ENCODE results near the gene LIN28B. TPM values are rescaled to one million over a fixed set of nuclear protein-coding genes. Genes with fewer than 3 reads are reported as not detected.
A peak's percentile ranks its signal among the peaks of the same experiment; 100 is the strongest.

The LIN28B gene
- polyA plus RNA-seq, 1 donor from 2014 or later: 19.1 TPM

DNA sequence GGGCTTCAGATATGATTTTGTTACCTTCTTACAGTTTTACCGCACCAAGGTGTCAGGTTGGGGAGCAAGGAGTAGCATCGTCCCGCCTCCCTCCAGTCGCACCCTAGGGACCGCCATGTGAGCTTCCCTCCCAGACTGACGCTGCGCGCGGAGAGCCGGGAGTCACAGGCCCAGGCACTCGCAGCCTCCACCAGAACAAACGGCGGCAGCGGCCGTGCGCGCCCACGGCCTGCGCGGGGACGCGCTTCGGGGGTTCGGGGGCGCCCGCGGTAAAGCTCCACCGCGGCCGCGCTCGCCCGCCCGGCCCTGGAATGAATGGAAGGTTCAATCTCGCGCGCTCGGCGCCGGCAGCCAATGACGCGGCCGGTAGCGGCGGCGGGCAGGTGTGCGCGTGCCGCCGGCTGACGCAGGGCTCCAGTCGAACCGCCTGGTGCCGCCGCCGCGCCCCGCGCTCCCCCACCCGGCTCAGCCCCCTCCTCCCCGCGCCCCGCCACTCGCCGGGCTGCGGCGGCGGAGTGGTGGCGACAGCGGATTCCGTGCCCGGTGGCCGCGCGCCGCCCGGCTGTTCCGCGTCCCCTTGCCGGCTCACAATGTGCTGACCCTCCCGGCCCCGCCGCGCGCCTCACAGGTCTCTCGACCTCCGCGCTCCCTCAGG, 16.5 kb upstream of the LIN28B start:
- Histone ChIP-seq H2AFZ (ENCODE audit: low read depth, low read length) (peak overlapping the region; percentile 54), H3K27ac (ENCODE audit: low read length) (peak overlapping the region; percentile 92)

DNA sequence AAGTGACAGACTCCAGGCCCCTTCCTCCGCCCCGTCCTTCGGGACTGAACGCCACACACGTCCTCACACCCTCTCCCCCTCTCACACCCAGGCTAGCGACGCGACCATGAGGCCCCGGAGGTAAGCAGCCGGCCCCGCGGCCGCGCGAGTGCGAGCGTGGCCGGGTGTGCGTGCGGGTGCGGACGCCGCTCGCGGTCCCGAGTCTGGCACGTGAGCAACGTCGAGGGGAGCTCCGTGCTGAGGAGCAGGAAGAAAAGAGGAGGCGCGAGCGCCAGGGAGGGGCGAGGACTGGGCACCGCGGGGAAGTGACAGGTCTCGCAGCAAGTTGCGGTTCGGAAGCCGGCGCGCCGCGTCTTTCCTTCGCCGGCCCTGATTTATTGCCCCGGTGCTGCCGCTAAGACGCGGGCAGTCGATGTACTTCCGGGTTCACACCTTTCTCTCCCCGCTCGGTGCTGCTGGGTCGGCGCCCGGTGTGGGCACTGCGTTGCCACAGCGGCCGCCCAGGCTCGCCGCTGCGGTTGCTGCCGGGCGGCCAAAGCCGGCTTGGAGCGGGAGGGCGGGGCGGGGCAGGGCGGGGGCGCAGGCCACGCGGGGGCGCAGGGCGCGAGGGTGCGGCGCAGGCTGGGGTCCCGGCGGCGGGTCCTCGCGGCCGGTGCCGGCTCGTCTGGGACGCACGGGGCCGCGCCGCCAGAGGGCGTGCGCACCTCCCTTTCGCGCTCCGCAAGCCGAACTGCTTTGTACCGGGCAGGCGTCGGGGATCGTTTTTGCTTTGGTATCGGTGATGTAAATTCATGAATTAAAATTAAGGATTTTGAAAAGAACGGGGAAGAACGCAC, 15.8 kb upstream of the LIN28B start:
- H3F3A ChIP-seq (ENCODE audit: insufficient read depth, low read length, poor library complexity, severe bottlenecking): no peaks in the 10 kb centered on the region
- H3K9me3 ChIP-seq (ENCODE audit: low read length): no peaks in the 10 kb centered on the region
- no peaks in the 10 kb centered on the region for H3K9me2 ChIP-seq (ENCODE audit: insufficient read depth, low read length)
- H2AFZ ChIP-seq (ENCODE audit: low read depth, low read length): peak overlapping the region; percentile 83
- H4K20me1 ChIP-seq (ENCODE audit: insufficient read depth): no peaks in the 10 kb centered on the region
- H3K4me3 ChIP-seq (ENCODE audit: low read length): peak overlapping the region; percentile 84
- H3K79me2 ChIP-seq (replicated peaks; ENCODE audit: insufficient read depth, low read length): peaks cover 46% of the 10 kb centered on the region
- H3K9ac ChIP-seq (ENCODE audit: low read length): peak overlapping the region; percentile 90
- H3K27ac ChIP-seq (ENCODE audit: low read length): peak overlapping the region; percentile 94
- peak overlapping the region; percentile 88 for H3K4me2 ChIP-seq (ENCODE audit: low read length)
- H3K27me3 ChIP-seq (ENCODE audit: insufficient read depth, low read depth, low read length): no peaks in the 10 kb centered on the region
- H3K36me3 ChIP-seq (ENCODE audit: insufficient read depth, low read length): no peaks in the 10 kb centered on the region
- peak; percentile 39 for TF ChIP-seq EP300 (conservative IDR thresholded peaks at IDR 0.05; ENCODE audit: poor library complexity, severe bottlenecking)
- peak; percentile 36 for TF ChIP-seq TAF1 (IDR thresholded peaks at IDR 0.05; ENCODE audit: low read depth)
- peak; percentile 76 for TF ChIP-seq RAD21 (conservative IDR thresholded peaks at IDR 0.05)
- peak; percentile 81 for TF ChIP-seq SMC3 (conservative IDR thresholded peaks at IDR 0.05; ENCODE audit: poor library complexity)
- peak; percentile 82 for TF ChIP-seq MXI1 (conservative IDR thresholded peaks at IDR 0.05; ENCODE audit: poor library complexity, severe bottlenecking)
- TF ChIP-seq EZH2 (IDR thresholded peaks at IDR 0.05; ENCODE audit: borderline replicate concordance, insufficient read depth, low read length, poor library complexity, severe bottlenecking): no peak
- TF ChIP-seq, protein P1, sequence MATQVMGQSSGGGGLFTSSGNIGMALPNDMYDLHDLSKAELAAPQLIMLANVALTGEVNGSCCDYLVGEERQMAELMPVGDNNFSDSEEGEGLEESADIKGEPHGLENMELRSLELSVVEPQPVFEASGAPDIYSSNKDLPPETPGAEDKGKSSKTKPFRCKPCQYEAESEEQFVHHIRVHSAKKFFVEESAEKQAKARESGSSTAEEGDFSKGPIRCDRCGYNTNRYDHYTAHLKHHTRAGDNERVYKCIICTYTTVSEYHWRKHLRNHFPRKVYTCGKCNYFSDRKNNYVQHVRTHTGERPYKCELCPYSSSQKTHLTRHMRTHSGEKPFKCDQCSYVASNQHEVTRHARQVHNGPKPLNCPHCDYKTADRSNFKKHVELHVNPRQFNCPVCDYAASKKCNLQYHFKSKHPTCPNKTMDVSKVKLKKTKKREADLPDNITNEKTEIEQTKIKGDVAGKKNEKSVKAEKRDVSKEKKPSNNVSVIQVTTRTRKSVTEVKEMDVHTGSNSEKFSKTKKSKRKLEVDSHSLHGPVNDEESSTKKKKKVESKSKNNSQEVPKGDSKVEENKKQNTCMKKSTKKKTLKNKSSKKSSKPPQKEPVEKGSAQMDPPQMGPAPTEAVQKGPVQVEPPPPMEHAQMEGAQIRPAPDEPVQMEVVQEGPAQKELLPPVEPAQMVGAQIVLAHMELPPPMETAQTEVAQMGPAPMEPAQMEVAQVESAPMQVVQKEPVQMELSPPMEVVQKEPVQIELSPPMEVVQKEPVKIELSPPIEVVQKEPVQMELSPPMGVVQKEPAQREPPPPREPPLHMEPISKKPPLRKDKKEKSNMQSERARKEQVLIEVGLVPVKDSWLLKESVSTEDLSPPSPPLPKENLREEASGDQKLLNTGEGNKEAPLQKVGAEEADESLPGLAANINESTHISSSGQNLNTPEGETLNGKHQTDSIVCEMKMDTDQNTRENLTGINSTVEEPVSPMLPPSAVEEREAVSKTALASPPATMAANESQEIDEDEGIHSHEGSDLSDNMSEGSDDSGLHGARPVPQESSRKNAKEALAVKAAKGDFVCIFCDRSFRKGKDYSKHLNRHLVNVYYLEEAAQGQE (IDR thresholded peaks at IDR 0.05; ENCODE audit: borderline replicate concordance): peak; percentile 90

More for the DNA sequence above, 16.5 kb upstream of the LIN28B start:
- no peaks in the 10 kb centered on the region for H4K20me1 ChIP-seq (ENCODE audit: insufficient read depth)
- H3F3A ChIP-seq (ENCODE audit: insufficient read depth, low read length, poor library complexity, severe bottlenecking): no peaks in the 10 kb centered on the region
- H3K27me3 ChIP-seq (ENCODE audit: insufficient read depth, low read depth, low read length): no peaks in the 10 kb centered on the region
- TF ChIP-seq, protein P2, sequence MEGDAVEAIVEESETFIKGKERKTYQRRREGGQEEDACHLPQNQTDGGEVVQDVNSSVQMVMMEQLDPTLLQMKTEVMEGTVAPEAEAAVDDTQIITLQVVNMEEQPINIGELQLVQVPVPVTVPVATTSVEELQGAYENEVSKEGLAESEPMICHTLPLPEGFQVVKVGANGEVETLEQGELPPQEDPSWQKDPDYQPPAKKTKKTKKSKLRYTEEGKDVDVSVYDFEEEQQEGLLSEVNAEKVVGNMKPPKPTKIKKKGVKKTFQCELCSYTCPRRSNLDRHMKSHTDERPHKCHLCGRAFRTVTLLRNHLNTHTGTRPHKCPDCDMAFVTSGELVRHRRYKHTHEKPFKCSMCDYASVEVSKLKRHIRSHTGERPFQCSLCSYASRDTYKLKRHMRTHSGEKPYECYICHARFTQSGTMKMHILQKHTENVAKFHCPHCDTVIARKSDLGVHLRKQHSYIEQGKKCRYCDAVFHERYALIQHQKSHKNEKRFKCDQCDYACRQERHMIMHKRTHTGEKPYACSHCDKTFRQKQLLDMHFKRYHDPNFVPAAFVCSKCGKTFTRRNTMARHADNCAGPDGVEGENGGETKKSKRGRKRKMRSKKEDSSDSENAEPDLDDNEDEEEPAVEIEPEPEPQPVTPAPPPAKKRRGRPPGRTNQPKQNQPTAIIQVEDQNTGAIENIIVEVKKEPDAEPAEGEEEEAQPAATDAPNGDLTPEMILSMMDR (IDR thresholded peaks at IDR 0.05; ENCODE audit: poor library complexity, severe bottlenecking): peak; percentile 23
- TF ChIP-seq EP300 (conservative IDR thresholded peaks at IDR 0.05; ENCODE audit: poor library complexity, severe bottlenecking) (peak; percentile 9), MXI1 (conservative IDR thresholded peaks at IDR 0.05; ENCODE audit: poor library complexity, severe bottlenecking) (peak; percentile 88), TAF1 (IDR thresholded peaks at IDR 0.05; ENCODE audit: low read depth) (peak; percentile 20), SMC3 (conservative IDR thresholded peaks at IDR 0.05; ENCODE audit: poor library complexity) (peak; percentile 18), EZH2 (IDR thresholded peaks at IDR 0.05; ENCODE audit: borderline replicate concordance, insufficient read depth, low read length, poor library complexity, severe bottlenecking) (no peak), RAD21 (conservative IDR thresholded peaks at IDR 0.05) (no peak), POLR2AphosphoS5 (IDR thresholded peaks at IDR 0.05) (peak; percentile 4)
- TF ChIP-seq, protein P1 (IDR thresholded peaks at IDR 0.05; ENCODE audit: borderline replicate concordance): no peak
- H3K9me3 ChIP-seq (ENCODE audit: low read length): no peaks in the 10 kb centered on the region
- peaks cover 38% of the 10 kb centered on the region for H3K79me2 ChIP-seq (replicated peaks; ENCODE audit: insufficient read depth, low read length)
- no peaks in the 10 kb centered on the region for H3K36me3 ChIP-seq (ENCODE audit: insufficient read depth, low read length)
- H3K9me2 ChIP-seq (ENCODE audit: insufficient read depth, low read length): no peaks in the 10 kb centered on the region
- peak overlapping the region; percentile 59 for H3K4me2 ChIP-seq (ENCODE audit: low read length)
- H3K9ac ChIP-seq (ENCODE audit: low read length): peak overlapping the region; percentile 90
- H3K4me3 ChIP-seq (ENCODE audit: low read length): peak overlapping the region; percentile 84

Measured in neural cell (in vitro differentiated cells).